Prostate gland (tissue), 2 donors: ENCODE results near the gene HOXC6.

Source experiments
- CTCF ChIP-seq, 4 experiments: fragments of 200-600 bp in 2 of 4; fragments of 450-650 bp in 2 of 4; sonication (generic) in 2 of 4; IDR thresholded peaks; 1 replicate in 3 of 4; 2 replicates in 1 of 4; pipeline ENCODE4 v1.5.1; 2016 to 2019; ENCODE audit warnings: antibody characterized with exemption in 4 of 4, mild to moderate bottlenecking in 2 of 4, moderate library complexity in 2 of 4
- POLR2A ChIP-seq: fragments of 450-650 bp; IDR thresholded peaks from one replicate; pipeline ENCODE4 v1.6.1; 2016; ENCODE audit warnings: antibody characterized with exemption, mild to moderate bottlenecking
- POLR2AphosphoS5 ChIP-seq: sonication (generic); formaldehyde crosslinking; IDR thresholded peaks from one replicate; pipeline ENCODE4 v1.6.1; 2017; ENCODE audit warnings: antibody characterized with exemption

GRCh38 chr12:54051874-54052437 is 23.7 kb downstream of the HOXC6 start:
- TF ChIP-seq CTCF (IDR thresholded peaks at IDR 0.05) = no peak
- no peak for TF ChIP-seq POLR2A
- peak; percentile 80 for TF ChIP-seq POLR2AphosphoS5
